GM10266 (cell line): ENCODE measurements around the gene CLPTM1L.
"Not testable (repeated sequence)": the region's sequence is repeated elsewhere in the genome, so short reads cannot be mapped to it uniquely, and the experiment has no call there.

ENCODE experiments used
- DNase-seq: peaks from one replicate; pipeline ENCODE4 v3.0.0; 2012; ENCODE audit errors: extremely low spot score
- CTCF ChIP-seq: IDR thresholded peaks from 2 replicates; pipeline ENCODE4 v1.5.1; 2012; ENCODE audit warnings: mild to moderate bottlenecking, low read depth; ENCODE audit not compliant: control insufficient read depth, insufficient read depth; ENCODE audit errors: missing control alignments

The CLPTM1L gene

GRCh38 chr5:1285141-1285540, 59.8 kb downstream of the CLPTM1L start:
- no peak for TF ChIP-seq CTCF
- DNase-seq, result no peak

- not testable (repeated sequence) for DNase-seq
Observed at GRCh38 chr5:1284336-1284970, 60.4 kb downstream of the CLPTM1L start.

GRCh38 chr5:1283729-1284041, 61.2 kb downstream of the CLPTM1L start:
- not testable (repeated sequence) for DNase-seq

GRCh38 chr5:1282993-1283728, 61.7 kb downstream of the CLPTM1L start:
- not testable (repeated sequence) for DNase-seq

- no peak for TF ChIP-seq CTCF
- no peak for DNase-seq
Observed at GRCh38 chr5:1282131-1282992, 62.5 kb downstream of the CLPTM1L start.

- DNase-seq, result no peak
- TF ChIP-seq CTCF, result no peak
Observed at GRCh38 chr5:1281038-1281882, 63.6 kb downstream of the CLPTM1L start.

GRCh38 chr5:1280177-1281037, 64.5 kb downstream of the CLPTM1L start:
- no peak for DNase-seq
- TF ChIP-seq CTCF, result no peak
